ENCODE measurements around the gene METTL26.

The METTL26 gene

GRCh38 chr16:638034-638543, 2.0 kb upstream of the METTL26 start:
- DNase-seq (ENCODE audit: low read depth): no peak

GRCh38 chr16:637081-638018, 1.2 kb upstream of the METTL26 start:
- peak; percentile 82 for DNase-seq (ENCODE audit: low read depth)

GRCh38 chr16:635573-636205, 416 bp downstream of the METTL26 start:
- DNase-seq (ENCODE audit: low read depth): no peak

- DNase-seq (ENCODE audit: low read depth): no peak
These were observed 1.1 kb downstream of the METTL26 start for GRCh38 chr16:634996-635395.

GRCh38 chr16:634051-634670, 1.9 kb downstream of the METTL26 start:
- DNase-seq (ENCODE audit: low read depth): no peak

GRCh38 chr16:633336-634050, 2.6 kb downstream of the METTL26 start:
- no peak for DNase-seq (ENCODE audit: low read depth)

GRCh38 chr16:632486-633335, 3.4 kb downstream of the METTL26 start:
- no peak for DNase-seq (ENCODE audit: low read depth)

GRCh38 chr16:631808-632358, 4.2 kb downstream of the METTL26 start:
- no peak for DNase-seq (ENCODE audit: low read depth)

- DNase-seq (ENCODE audit: low read depth): no peak
These were observed 5.2 kb downstream of the METTL26 start, which contains the start of gene WFIKKN1 for GRCh38 chr16:630815-631405. TSS of gene WFIKKN1 (plus strand) at chr16:630985. CDS start at chr16:631254, 269 bp downstream.

GRCh38 chr16:630249-630814, 5.8 kb downstream of the METTL26 start:
- no peak for DNase-seq (ENCODE audit: low read depth)

GRCh38 chr16:629833-630248, 6.3 kb downstream of the METTL26 start:
- DNase-seq (ENCODE audit: low read depth): no peak

GRCh38 chr16:629185-629832, 6.8 kb downstream of the METTL26 start:
- no peak for DNase-seq (ENCODE audit: low read depth)

- DNase-seq (ENCODE audit: low read depth): no peak
These were observed 7.6 kb downstream of the METTL26 start for GRCh38 chr16:628321-629061.

- DNase-seq (ENCODE audit: low read depth): no peak
These were observed 8.5 kb downstream of the METTL26 start for GRCh38 chr16:627454-628239.

- peak; percentile 97 for DNase-seq (ENCODE audit: low read depth)
These were observed 9.2 kb downstream of the METTL26 start for GRCh38 chr16:626787-627453.

GRCh38 chr16:625977-626765, 9.9 kb downstream of the METTL26 start:
- DNase-seq (ENCODE audit: low read depth): no peak
